Measurements from ENCODE around the gene FZD4. TPM values are rescaled to one million over a fixed set of nuclear protein-coding genes. Genes with fewer than 3 reads are reported as not detected.
"Not testable (repeated sequence)": the region's sequence is repeated elsewhere in the genome, so short reads cannot be mapped to it uniquely, and the experiment has no call there.

FZD4 gene
- total RNA-seq, 1 donor from 2014 or later, result 6.6 TPM

DNA sequence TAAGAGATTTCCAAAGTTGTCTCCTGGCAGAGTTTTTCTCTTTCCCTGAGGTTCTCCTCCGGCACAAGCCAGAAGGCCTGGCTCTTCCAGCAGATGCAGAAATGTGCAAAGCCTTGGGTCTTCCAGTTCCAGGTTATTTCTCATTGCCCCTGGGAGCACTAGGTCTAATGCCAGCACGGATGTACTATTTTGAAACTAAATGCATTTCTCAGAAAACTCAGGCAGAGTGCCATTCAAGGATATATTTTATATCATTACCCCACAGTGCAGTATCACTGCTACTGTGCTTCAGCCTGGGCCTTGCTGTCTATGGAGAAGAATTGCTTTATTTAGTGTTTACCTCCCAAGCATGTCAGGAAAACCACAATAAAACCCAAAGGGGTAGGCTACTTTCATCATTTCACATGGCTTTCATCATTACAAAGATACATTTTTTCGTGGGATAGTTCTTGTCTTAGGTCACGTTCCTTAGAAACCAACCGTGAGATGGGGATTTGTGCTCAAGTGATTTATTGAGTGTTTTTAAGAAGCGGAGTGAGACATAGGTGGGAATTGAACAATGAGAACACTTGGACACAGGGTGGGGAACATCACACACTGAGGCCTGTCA, 22.4 kb upstream of the FZD4 start:
- no peak overlapping the region for H3K4me3 Mint-ChIP-seq (ENCODE audit: unreplicated experiment)
- H3K27ac Mint-ChIP-seq (ENCODE audit: unreplicated experiment), result no peak overlapping the region
- peaks cover 10% of the 10 kb centered on the region for H3K36me3 Mint-ChIP-seq (ENCODE audit: low read depth)
- peaks cover 16% of the 10 kb centered on the region for H3K4me1 Mint-ChIP-seq (ENCODE audit: low read depth)
- DNase-seq (ENCODE audit: low spot score), result no peak
- H3K9me3 Mint-ChIP-seq (ENCODE audit: low read depth), result peaks cover 15% of the 10 kb centered on the region
- H3K27me3 Mint-ChIP-seq (ENCODE audit: low read depth), result no peaks in the 10 kb centered on the region
- TF ChIP-seq, protein P1, sequence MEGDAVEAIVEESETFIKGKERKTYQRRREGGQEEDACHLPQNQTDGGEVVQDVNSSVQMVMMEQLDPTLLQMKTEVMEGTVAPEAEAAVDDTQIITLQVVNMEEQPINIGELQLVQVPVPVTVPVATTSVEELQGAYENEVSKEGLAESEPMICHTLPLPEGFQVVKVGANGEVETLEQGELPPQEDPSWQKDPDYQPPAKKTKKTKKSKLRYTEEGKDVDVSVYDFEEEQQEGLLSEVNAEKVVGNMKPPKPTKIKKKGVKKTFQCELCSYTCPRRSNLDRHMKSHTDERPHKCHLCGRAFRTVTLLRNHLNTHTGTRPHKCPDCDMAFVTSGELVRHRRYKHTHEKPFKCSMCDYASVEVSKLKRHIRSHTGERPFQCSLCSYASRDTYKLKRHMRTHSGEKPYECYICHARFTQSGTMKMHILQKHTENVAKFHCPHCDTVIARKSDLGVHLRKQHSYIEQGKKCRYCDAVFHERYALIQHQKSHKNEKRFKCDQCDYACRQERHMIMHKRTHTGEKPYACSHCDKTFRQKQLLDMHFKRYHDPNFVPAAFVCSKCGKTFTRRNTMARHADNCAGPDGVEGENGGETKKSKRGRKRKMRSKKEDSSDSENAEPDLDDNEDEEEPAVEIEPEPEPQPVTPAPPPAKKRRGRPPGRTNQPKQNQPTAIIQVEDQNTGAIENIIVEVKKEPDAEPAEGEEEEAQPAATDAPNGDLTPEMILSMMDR (IDR thresholded peaks at IDR 0.05), result no peak

DNA sequence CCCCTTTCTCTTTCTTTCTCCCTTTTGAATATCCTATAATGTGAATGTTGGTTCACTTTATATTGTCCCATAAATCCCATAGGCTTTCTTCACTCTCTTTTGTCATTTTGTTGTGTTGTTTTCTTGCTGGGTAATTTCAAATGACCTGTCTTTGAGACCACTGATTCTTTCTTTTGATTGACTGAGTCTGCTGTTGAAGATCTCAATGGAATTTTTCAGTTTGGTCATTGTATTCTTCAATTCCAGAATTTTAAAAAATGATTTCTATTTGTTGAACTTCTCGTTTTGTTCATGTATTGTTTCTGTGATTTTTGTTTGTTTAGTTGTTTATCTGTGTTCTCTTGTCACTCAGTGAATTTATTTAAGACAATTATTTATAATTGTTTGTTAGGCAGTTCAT, 17.5 kb upstream of the FZD4 start:
- no peak for DNase-seq (ENCODE audit: low spot score)

GRCh38 chr11:86969258-86969657, 14.1 kb upstream of the FZD4 start:
- Mint-ChIP-seq H3K27me3 (ENCODE audit: low read depth) (no peaks in the 10 kb centered on the region), H3K27ac (ENCODE audit: unreplicated experiment) (peak overlapping the region; percentile 15), H3K4me1 (ENCODE audit: low read depth) (no peaks in the 10 kb centered on the region), H3K9me3 (ENCODE audit: low read depth) (peaks cover 18% of the 10 kb centered on the region), H3K4me3 (ENCODE audit: unreplicated experiment) (no peak overlapping the region), H3K36me3 (ENCODE audit: low read depth) (peaks cover 12% of the 10 kb centered on the region)
- no peak for DNase-seq (ENCODE audit: low spot score)
- TF ChIP-seq, protein P1 (IDR thresholded peaks at IDR 0.05), result no peak

More for the DNA sequence above, 17.5 kb upstream of the FZD4 start:
- Mint-ChIP-seq H3K27ac (ENCODE audit: unreplicated experiment) (no peak overlapping the region), H3K36me3 (ENCODE audit: low read depth) (peaks cover 10% of the 10 kb centered on the region), H3K4me1 (ENCODE audit: low read depth) (no peaks in the 10 kb centered on the region), H3K27me3 (ENCODE audit: low read depth) (no peaks in the 10 kb centered on the region), H3K9me3 (ENCODE audit: low read depth) (peaks cover 15% of the 10 kb centered on the region), H3K4me3 (ENCODE audit: unreplicated experiment) (no peak overlapping the region)
- TF ChIP-seq, protein P1 (IDR thresholded peaks at IDR 0.05), result no peak

GRCh38 chr11:86967601-86968000, 12.4 kb upstream of the FZD4 start:
- H3K4me3 Mint-ChIP-seq (ENCODE audit: unreplicated experiment); H3K4me1 Mint-ChIP-seq (ENCODE audit: low read depth); H3K27me3 Mint-ChIP-seq (ENCODE audit: low read depth); H3K27ac Mint-ChIP-seq (ENCODE audit: unreplicated experiment); DNase-seq (ENCODE audit: low spot score): not testable (repeated sequence)
- H3K9me3 Mint-ChIP-seq (ENCODE audit: low read depth), result peaks cover 12% of the 10 kb centered on the region
- peaks cover 12% of the 10 kb centered on the region for H3K36me3 Mint-ChIP-seq (ENCODE audit: low read depth)

DNA sequence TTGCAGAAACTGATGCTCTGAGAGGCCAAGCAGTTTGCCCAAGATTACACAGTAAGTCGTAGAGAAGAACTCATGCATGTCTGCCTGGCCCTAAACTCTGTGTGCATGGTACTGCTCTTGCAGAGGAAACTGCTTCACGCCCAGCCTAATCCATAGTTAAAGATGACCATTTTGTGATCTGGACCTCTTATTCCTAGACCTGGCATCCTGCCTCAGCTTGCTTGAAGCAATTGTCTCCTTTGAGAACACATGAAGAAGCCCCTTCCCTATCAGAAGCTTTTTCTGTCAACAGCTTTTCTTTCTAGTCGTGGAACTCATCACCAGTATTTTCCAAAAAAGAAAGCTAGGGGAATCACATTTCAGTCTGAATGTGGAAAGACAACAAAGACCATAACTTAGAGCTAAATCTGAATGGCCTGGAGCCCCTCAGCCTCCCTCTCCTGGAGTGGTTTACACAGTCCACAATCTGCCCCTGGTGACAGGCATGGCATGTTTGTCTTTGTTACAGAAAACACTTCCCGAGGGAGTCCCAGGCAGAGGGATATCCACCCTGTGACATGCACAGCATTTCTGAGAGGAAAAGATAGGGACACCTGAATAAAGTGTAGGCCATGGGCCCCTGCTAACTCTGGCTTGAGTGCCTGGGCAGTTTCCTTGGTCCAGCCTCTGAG, 2.9 kb upstream of the FZD4 start:
- no peaks in the 10 kb centered on the region for H3K36me3 Mint-ChIP-seq (ENCODE audit: low read depth)
- H3K27me3 Mint-ChIP-seq (ENCODE audit: low read depth), result no peaks in the 10 kb centered on the region
- no peak overlapping the region for H3K27ac Mint-ChIP-seq (ENCODE audit: unreplicated experiment)
- no peak for DNase-seq (ENCODE audit: low spot score)
- TF ChIP-seq, protein P1 (IDR thresholded peaks at IDR 0.05), result no peak
- peaks cover 31% of the 10 kb centered on the region for H3K4me1 Mint-ChIP-seq (ENCODE audit: low read depth)
- no peaks in the 10 kb centered on the region for H3K9me3 Mint-ChIP-seq (ENCODE audit: low read depth)
- H3K4me3 Mint-ChIP-seq (ENCODE audit: unreplicated experiment), result no peak overlapping the region

GRCh38 chr11:86956905-86957195, 1.7 kb upstream of the FZD4 start:
- no peaks in the 10 kb centered on the region for H3K36me3 Mint-ChIP-seq (ENCODE audit: low read depth)
- DNase-seq (ENCODE audit: low spot score), result no peak
- no peaks in the 10 kb centered on the region for H3K27me3 Mint-ChIP-seq (ENCODE audit: low read depth)
- H3K9me3 Mint-ChIP-seq (ENCODE audit: low read depth), result no peaks in the 10 kb centered on the region
- peak overlapping the region; percentile 9 for H3K27ac Mint-ChIP-seq (ENCODE audit: unreplicated experiment)
- peaks cover 44% of the 10 kb centered on the region for H3K4me1 Mint-ChIP-seq (ENCODE audit: low read depth)
- TF ChIP-seq, protein P1 (IDR thresholded peaks at IDR 0.05), result no peak
- no peak overlapping the region for H3K4me3 Mint-ChIP-seq (ENCODE audit: unreplicated experiment)
